GM20000 (cell line): ENCODE results near the gene GLI1.

Source experiments
- DNase-seq: peaks from one replicate; pipeline ENCODE4 v3.0.0; 2012; ENCODE audit warnings: low spot score
- CTCF ChIP-seq: IDR thresholded peaks from 2 replicates; pipeline ENCODE4 v1.5.1; 2012; ENCODE audit warnings: mild to moderate bottlenecking, control low read depth; ENCODE audit errors: extremely low read depth, missing control alignments

Gene GLI1

GRCh38 chr12:57474862-57475261 is 15.3 kb downstream of the GLI1 start:
- TF ChIP-seq CTCF = no peak
- DNase-seq = no peak

- no peak for DNase-seq
- peak; percentile 4 for TF ChIP-seq CTCF
These were observed 15.9 kb downstream of the GLI1 start for GRCh38 chr12:57475271-57476161.

GRCh38 chr12:57476162-57476992 is 16.8 kb downstream of the GLI1 start:
- peak; percentile 68 for TF ChIP-seq CTCF
- peak; percentile 82 for DNase-seq

GRCh38 chr12:57476993-57477709 is 17.6 kb downstream of the GLI1 start:
- no peak for TF ChIP-seq CTCF
- DNase-seq = no peak

- DNase-seq = peak; percentile 71
- TF ChIP-seq CTCF = no peak
These were observed 18.4 kb downstream of the GLI1 start for GRCh38 chr12:57477710-57478681.

GRCh38 chr12:57479043-57479375 is 19.4 kb downstream of the GLI1 start:
- no peak for TF ChIP-seq CTCF
- no peak for DNase-seq
